Measurements from ENCODE around the gene GMIP. TPM values are rescaled to one million over a fixed set of nuclear protein-coding genes. Genes with fewer than 3 reads are reported as not detected.

The GMIP gene
- total and polyA plus RNA-seq, 2 of the 13 experiments (the other 11 are each of a cell fraction or from before 2014, with no cell fraction given), result 1.5 to 1.8 TPM

DNA sequence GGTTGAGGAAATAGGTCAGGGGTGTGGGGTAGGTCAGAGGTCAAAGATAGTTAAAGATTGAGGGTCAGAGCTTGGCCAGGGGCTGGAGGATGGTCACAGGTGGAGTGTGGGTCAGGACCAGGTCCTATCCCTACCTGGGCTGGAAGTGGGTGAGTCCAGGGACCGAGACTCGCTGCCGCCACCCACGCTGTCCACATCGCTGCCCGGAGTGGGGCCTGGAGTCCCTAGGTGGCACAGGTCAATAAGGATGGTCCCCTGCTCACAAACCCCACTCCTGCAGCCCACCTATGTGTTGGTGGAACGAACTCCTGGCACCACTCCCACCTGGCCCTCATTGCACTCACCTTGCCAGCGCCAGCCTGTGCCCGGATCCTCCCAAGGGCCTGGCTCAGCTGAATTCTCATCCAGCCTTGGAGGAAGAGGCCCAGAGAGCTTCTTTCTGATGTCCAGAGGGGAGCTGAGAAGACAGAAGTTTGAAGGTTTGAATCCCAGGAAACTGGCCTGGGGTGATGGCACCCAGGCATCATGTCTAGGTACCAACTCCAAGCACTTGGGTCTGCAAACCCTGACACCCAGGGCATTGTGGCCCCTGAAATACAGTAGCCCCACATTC is 6.8 kb downstream of the GMIP start (continued):
- TF ChIP-seq, protein P1, sequence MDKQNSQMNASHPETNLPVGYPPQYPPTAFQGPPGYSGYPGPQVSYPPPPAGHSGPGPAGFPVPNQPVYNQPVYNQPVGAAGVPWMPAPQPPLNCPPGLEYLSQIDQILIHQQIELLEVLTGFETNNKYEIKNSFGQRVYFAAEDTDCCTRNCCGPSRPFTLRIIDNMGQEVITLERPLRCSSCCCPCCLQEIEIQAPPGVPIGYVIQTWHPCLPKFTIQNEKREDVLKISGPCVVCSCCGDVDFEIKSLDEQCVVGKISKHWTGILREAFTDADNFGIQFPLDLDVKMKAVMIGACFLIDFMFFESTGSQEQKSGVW (CRISPR knock-in tag; IDR thresholded peaks at IDR 0.05; ENCODE audit: borderline replicate concordance), result no peak
- TF ChIP-seq, protein P2, sequence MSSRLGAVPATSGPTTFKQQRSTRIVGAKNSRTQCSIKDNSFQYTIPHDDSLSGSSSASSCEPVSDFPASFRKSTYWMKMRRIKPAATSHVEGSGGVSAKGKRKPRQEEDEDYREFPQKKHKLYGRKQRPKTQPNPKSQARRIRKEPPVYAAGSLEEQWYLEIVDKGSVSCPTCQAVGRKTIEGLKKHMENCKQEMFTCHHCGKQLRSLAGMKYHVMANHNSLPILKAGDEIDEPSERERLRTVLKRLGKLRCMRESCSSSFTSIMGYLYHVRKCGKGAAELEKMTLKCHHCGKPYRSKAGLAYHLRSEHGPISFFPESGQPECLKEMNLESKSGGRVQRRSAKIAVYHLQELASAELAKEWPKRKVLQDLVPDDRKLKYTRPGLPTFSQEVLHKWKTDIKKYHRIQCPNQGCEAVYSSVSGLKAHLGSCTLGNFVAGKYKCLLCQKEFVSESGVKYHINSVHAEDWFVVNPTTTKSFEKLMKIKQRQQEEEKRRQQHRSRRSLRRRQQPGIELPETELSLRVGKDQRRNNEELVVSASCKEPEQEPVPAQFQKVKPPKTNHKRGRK (CRISPR knock-in tag; IDR thresholded peaks at IDR 0.05), result no peak
- no peak for TF ChIP-seq FIP1L1 (IDR thresholded peaks at IDR 0.05; ENCODE audit: borderline replicate concordance, insufficient read depth, low read depth, low read length)
- no peak for TF ChIP-seq KDM6A (CRISPR knock-in tag; IDR thresholded peaks at IDR 0.05; ENCODE audit: low read depth)
- TF ChIP-seq HMG20B (CRISPR knock-in tag; conservative IDR thresholded peaks at IDR 0.05), result no peak
- no peak for TF ChIP-seq ISL2 (CRISPR knock-in tag; IDR thresholded peaks at IDR 0.05)
- TF ChIP-seq CREB1 (IDR thresholded peaks at IDR 0.05), result no peak
- no peak for TF ChIP-seq CREB1 (CRISPR knock-in tag; IDR thresholded peaks at IDR 0.05)
- TF ChIP-seq TMF1 (CRISPR knock-in tag; IDR thresholded peaks at IDR 0.05; ENCODE audit: low read depth), result no peak
- TF ChIP-seq ONECUT2 (CRISPR knock-in tag; IDR thresholded peaks at IDR 0.05), result no peak

DNA sequence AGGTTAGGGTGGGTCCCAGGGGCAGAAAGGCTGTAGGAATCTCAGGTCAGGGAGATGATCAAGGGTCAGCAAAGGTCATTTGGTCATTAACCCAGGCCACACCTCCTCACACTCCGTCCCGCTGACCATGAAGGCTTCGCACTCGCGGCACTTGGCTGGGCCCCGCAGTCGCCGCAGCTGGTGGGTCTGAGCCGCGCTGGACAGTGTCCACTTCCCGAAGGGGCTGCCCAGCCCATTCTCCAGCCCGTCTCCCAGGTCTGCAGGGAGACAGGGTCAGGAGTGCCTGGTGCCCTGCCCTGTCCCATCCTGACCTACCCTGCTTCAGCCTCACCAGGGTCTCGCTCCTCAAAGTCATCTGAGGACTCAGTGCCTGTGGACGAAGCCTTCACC is 8.1 kb downstream of the GMIP start:
- ATAC-seq, result no peak
- BruUV-seq (replicated peaks), result no TSS peak
- no peak overlapping the region for H3K27ac ChIP-seq (ENCODE audit: extremely low read length, insufficient read depth, low read length)
- no peaks in the 10 kb centered on the region for H3K36me3 ChIP-seq (replicated peaks in 1 of 2; ENCODE audit: control insufficient read depth in 1 of 2, insufficient read depth in 2 of 2, low read length in 2 of 2)
- DNase-seq (ENCODE audit: low spot score), result no peak
- ChIA-PET CTCF (ENCODE audit: low intra/inter-chr PET ratio, low total read pairs) (no interaction called here), POLR2A (no interaction called here)
- H3K9ac ChIP-seq (ENCODE audit: insufficient read depth, low read depth, low read length), result no peak overlapping the region
- no peak for FAIRE-seq
- no peak overlapping the region for H2AFZ ChIP-seq (ENCODE audit: low read length)
- no peaks in the 10 kb centered on the region for H3K9me3 ChIP-seq (ENCODE audit: low read length)
- H4K20me1 ChIP-seq (ENCODE audit: insufficient read depth, low read length), result no peaks in the 10 kb centered on the region
- H3K27me3 ChIP-seq (ENCODE audit: control insufficient read depth in 1 of 2, insufficient read depth in 2 of 2, low read length in 2 of 2), result no peaks in the 10 kb centered on the region
- in situ Hi-C loops (cut with HindIII; ENCODE audit: extremely low pct_ligation_motif_present, low pct_unique_long_range_greater_than_20kb), result no loop called here
- H3K4me2 ChIP-seq (ENCODE audit: low read depth, low read length), result no peak overlapping the region
- H3K4me3 ChIP-seq (replicated peaks in 1 of 3; ENCODE audit: insufficient read depth in 1 of 3, low read depth in 2 of 3, low read length in 3 of 3), result no peak overlapping the region
- H3K79me2 ChIP-seq (ENCODE audit: insufficient read depth, low read length), result no peaks in the 10 kb centered on the region
- no peaks in the 10 kb centered on the region for H3K4me1 ChIP-seq (ENCODE audit: insufficient read depth, low read length)
- intact Hi-C loops (cut with micrococcal nuclease; ENCODE audit: unreplicated experiment), result no loop called here
- WGBS (ENCODE audit: low lambda C conversion rate), result 91% methylated on average over 4 of the region's 14 CpGs
- TF ChIP-seq, protein P3, sequence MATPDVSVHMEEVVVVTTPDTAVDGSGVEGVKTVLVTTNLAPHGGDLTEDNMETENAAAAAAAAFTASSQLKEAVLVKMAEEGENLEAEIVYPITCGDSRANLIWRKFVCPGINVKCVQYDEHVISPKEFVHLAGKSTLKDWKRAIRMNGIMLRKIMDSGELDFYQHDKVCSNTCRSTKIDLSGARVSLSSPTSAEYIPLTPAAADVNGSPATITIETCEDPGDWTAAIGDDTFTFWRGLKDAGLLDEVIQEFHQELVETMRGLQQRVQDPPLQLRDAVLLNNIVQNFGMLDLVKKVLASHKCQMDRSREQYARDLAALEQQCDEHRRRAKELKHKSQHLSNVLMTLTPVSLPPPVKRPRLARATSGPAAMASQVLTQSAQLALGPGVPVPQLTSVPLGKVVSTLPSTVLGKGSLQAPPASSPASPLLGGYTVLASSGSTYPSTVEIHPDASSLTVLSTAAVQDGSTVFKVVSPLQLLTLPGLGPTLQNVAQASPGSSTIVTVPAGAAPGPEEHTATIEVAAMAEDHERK (CRISPR knock-in tag; IDR thresholded peaks at IDR 0.05; ENCODE audit: low read depth), result no peak
- TF ChIP-seq PHF21A (CRISPR knock-in tag; IDR thresholded peaks at IDR 0.05) (no peak), ZNF83 (CRISPR knock-in tag; IDR thresholded peaks at IDR 0.05; ENCODE audit: borderline replicate concordance) (no peak), NFE2 (CRISPR knock-in tag; IDR thresholded peaks at IDR 0.05) (no peak), ETV6 (CRISPR knock-in tag; conservative IDR thresholded peaks at IDR 0.05) (no peak), ISL2 (CRISPR knock-in tag; IDR thresholded peaks at IDR 0.05) (no peak), TRIM24 (CRISPR knock-in tag; IDR thresholded peaks at IDR 0.05) (no peak), ZNF205 (CRISPR knock-in tag; IDR thresholded peaks at IDR 0.05) (no peak), MTF2 (CRISPR knock-in tag; IDR thresholded peaks at IDR 0.05; ENCODE audit: borderline replicate concordance) (no peak)
- TF ChIP-seq, protein P4, sequence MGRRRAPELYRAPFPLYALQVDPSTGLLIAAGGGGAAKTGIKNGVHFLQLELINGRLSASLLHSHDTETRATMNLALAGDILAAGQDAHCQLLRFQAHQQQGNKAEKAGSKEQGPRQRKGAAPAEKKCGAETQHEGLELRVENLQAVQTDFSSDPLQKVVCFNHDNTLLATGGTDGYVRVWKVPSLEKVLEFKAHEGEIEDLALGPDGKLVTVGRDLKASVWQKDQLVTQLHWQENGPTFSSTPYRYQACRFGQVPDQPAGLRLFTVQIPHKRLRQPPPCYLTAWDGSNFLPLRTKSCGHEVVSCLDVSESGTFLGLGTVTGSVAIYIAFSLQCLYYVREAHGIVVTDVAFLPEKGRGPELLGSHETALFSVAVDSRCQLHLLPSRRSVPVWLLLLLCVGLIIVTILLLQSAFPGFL (CRISPR knock-in tag; IDR thresholded peaks at IDR 0.05), result no peak

Measured in HepG2 (cell line).